ENCODE measurements around the gene AKR7A2.

GRCh38 chr1:19327736-19328135 lies 15.8 kb upstream of the AKR7A2 start:
- TF ChIP-seq POLR2A (IDR thresholded peaks at IDR 0.05) (no peak), CTCF (IDR thresholded peaks at IDR 0.05) (no peak)

Measured in thyroid gland (tissue), 4 donors.